B cell (primary cell): ENCODE data around the gene FBXO2. TPM values are rescaled to one million over a fixed set of nuclear protein-coding genes. Genes with fewer than 3 reads are reported as not detected.

Experiments
- ATAC-seq: fragments of 200-7000 bp; cut with Tn5 transposase; one replicate; pipeline ENCODE4 v1.10.0; 2021; ENCODE audit warnings: low read depth, mild to moderate bottlenecking, moderate number of reproducible peaks, moderate library complexity
- CTCF ChIA-PET: fragments of 350-600 bp; sonication (Branson Sonifier 250); formaldehyde crosslinking; loops from one replicate; lab custom pipeline; 2021; ENCODE audit warnings: antibody characterized with exemption, inconsistent platforms; lab: Charles Lee
- POLR2A ChIA-PET: fragments of 350-600 bp; sonication (Branson Sonifier 250); formaldehyde crosslinking; loops from one replicate; lab custom pipeline; 2021; ENCODE audit warnings: antibody characterized with exemption; lab: Charles Lee
- DNase-seq: peaks from one replicate; pipeline ENCODE4 v3.0.0; 2013
- H2AFZ ChIP-seq: 2 replicates; pipeline ENCODE4 v1.6.1; 2012; ENCODE audit warnings: mild to moderate bottlenecking, low read depth, low read length; ENCODE audit not compliant: insufficient read depth, poor library complexity, severe bottlenecking
- H3K27ac ChIP-seq, 2 donors: 1 replicate in 1 of 2; 2 replicates in 1 of 2; pipeline ENCODE4 v1.5.1; 2012 to 2013; ENCODE audit warnings: low read length in 2 of 2, mild to moderate bottlenecking in 2 of 2, moderate library complexity in 1 of 2
- H3K27me3 ChIP-seq, 4 experiments: fragments of 200-600 bp in 1 of 4; sonication (generic) in 1 of 4; replicated peaks in 1 of 4; 1 replicate in 2 of 4; 2 replicates in 2 of 4; pipeline versions ENCODE4 v1.6.1 to v1.7.0; 2013 to 2016; ENCODE audit warnings: low read length in 3 of 4, mild to moderate bottlenecking in 2 of 4, mixed read lengths in 1 of 4, moderate library complexity in 1 of 4; ENCODE audit not compliant: insufficient read depth in 4 of 4, control insufficient read depth in 3 of 4; ENCODE audit errors: control extremely low read depth in 1 of 4
- H3K36me3 ChIP-seq, 2 experiments: replicated peaks in 1 of 2; 1 replicate in 1 of 2; 2 replicates in 1 of 2; pipeline versions ENCODE4 v1.6.1 to v1.7.1; 2013; ENCODE audit warnings: low read length in 1 of 2; ENCODE audit not compliant: insufficient read depth in 2 of 2, control insufficient read depth in 1 of 2; ENCODE audit errors: control extremely low read depth in 1 of 2, extremely low read depth in 1 of 2
- H3K4me1 ChIP-seq, 2 donors: fragments of 200-600 bp in 1 of 2; sonication (generic) in 1 of 2; 1 replicate in 1 of 2; 2 replicates in 1 of 2; pipeline versions ENCODE4 v1.5.1 to v1.6.1; 2013 to 2017; ENCODE audit warnings: low read length in 2 of 2; ENCODE audit not compliant: control insufficient read depth in 2 of 2, insufficient read depth in 2 of 2
- H3K4me2 ChIP-seq: replicated peaks from 2 replicates; pipeline ENCODE3; 2012; ENCODE audit warnings: mild to moderate bottlenecking, low read depth, low read length; ENCODE audit not compliant: poor library complexity, severe bottlenecking
- H3K4me3 ChIP-seq, 5 experiments: fragments of 200-600 bp in 1 of 5; sonication (generic) in 1 of 5; 1 replicate in 3 of 5; 2 replicates in 2 of 5; pipeline versions ENCODE4 v1.5.1 to v1.7.0; 2011 to 2016; ENCODE audit warnings: low read length in 4 of 5, mild to moderate bottlenecking in 4 of 5, low read depth in 2 of 5, control low read depth in 1 of 5, moderate library complexity in 1 of 5; ENCODE audit not compliant: insufficient read depth in 1 of 5; ENCODE audit errors: control extremely low read depth in 1 of 5, extremely low read depth in 1 of 5
- H3K79me2 ChIP-seq: fragments of 200-600 bp; sonication (generic); one replicate; pipeline ENCODE4 v1.6.0; 2016; ENCODE audit warnings: low read length; ENCODE audit not compliant: control insufficient read depth, insufficient read depth
- H3K9ac ChIP-seq: fragments of 200-600 bp; sonication (generic); 2 replicates; pipeline ENCODE4 v1.6.1; 2017; ENCODE audit warnings: mild to moderate bottlenecking, low read length, moderate library complexity
- H3K9me3 ChIP-seq, 3 donors: one replicate each; pipeline versions ENCODE4 v1.6.1 to v1.7.1; 2013; ENCODE audit warnings: low read length in 2 of 3; ENCODE audit not compliant: control insufficient read depth in 2 of 3, insufficient read depth in 1 of 3; ENCODE audit errors: control extremely low read depth in 1 of 3
- H4K20me1 ChIP-seq: 2 replicates; pipeline ENCODE4 v1.6.0; 2012; ENCODE audit warnings: mild to moderate bottlenecking, low read length; ENCODE audit not compliant: insufficient read depth, control insufficient read depth, poor library complexity, severe bottlenecking
- H3K27ac Mint-ChIP-seq: one replicate; pipeline ENCODE4 v1.8.0; 2021; ENCODE audit warnings: mixed read lengths
- H3K27me3 Mint-ChIP-seq: one replicate; pipeline ENCODE4 v1.8.0; 2021; ENCODE audit warnings: mixed read lengths
- H3K4me1 Mint-ChIP-seq: one replicate; pipeline ENCODE4 v1.8.0; 2021; ENCODE audit warnings: mixed read lengths
- H3K4me3 Mint-ChIP-seq: one replicate; pipeline ENCODE4 v1.8.0; 2021; ENCODE audit warnings: mixed read lengths
- H3K9me3 Mint-ChIP-seq: one replicate; pipeline ENCODE4 v1.8.0; 2022; ENCODE audit warnings: mixed read lengths; ENCODE audit not compliant: insufficient read depth
- EZH2 ChIP-seq: IDR thresholded peaks from 2 replicates; pipeline ENCODE4 v1.6.1; 2012; ENCODE audit warnings: borderline replicate concordance, low read depth, mild to moderate bottlenecking, moderate library complexity, low read length; ENCODE audit not compliant: insufficient read depth, poor library complexity, severe bottlenecking
- WGBS: methylation state at CpG from one replicate; pipeline ENCODE4 v1.1.5; 2013; ENCODE audit warnings: missing lambda C conversion rate; ENCODE audit not compliant: insufficient coverage; 5-methylcytosine and 5-hydroxymethylcytosine counted together
- intact Hi-C: fragments of 100-400 bp; cut with micrococcal nuclease; formaldehyde crosslinking; loops from one replicate; pipeline ENCODE4 v1.10.0; 2022
- polyA plus RNA-seq: library from polyadenylated mRNA; depleted of rRNA; stranded (reverse); fragments of >200 nt; gene quantifications from 2 replicates; pipeline ENCODE4 v1.2.3, GENCODE V29; 2012
- total RNA-seq, 2 donors: library from RNA; stranded (reverse); fragments of 120-200 nt in 1 of 2; gene quantifications; 1 replicate in 1 of 2; 2 replicates in 1 of 2; pipeline versions ENCODE4 v1.2.3 to v1.2.4, GENCODE V29; 2013 to 2022
- TF ChIP-seq, protein P1 (sequence below): fragments of 200-600 bp; IDR thresholded peaks from one replicate; pipeline ENCODE4 v1.8.0; 2022; ENCODE audit warnings: antibody characterized with exemption, mild to moderate bottlenecking

The FBXO2 gene
- total and polyA plus RNA-seq, 2 donors (not counting 1 experiment from before 2014, with no cell fraction given): 9.6 TPM

DNA sequence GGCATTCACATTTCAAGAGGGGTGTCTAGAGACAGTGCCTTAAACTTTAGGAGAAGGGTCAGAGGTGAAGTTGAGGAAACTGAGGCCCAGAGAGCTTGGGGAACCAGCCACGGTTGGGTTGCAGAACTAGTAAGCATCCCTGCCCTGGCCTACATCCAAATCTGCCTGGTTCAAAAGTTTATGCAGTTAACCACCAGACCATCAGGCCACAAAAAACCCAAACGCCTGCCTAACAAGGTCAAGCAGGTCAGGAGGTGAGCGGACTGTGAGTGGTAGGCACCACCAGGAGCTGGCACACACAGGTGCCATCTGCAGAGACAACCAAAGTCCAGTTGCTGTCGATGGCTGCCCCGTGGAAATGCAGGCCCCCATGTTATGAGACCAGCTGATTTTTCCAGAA lies 51.2 kb downstream of the FBXO2 start:
- DNase-seq (no peak), ATAC-seq (no peak)
- CTCF ChIA-PET: no interaction called here
- Histone ChIP-seq H3K4me3 (no peak overlapping the region), H3K9ac (no peak overlapping the region), H3K9me3 (peaks cover 0 to 6% (median 0%) of the 10 kb centered on the region in 3 donors), H4K20me1 (no peaks in the 10 kb centered on the region), H3K79me2 (no peaks in the 10 kb centered on the region), H3K27ac (no peak overlapping the region), H3K4me1 (no peaks in the 10 kb centered on the region), H3K27me3 (peaks cover 0 to 9% (median 0%) of the 10 kb centered on the region in 4 experiments), H3K4me2 (no peak overlapping the region), H3K36me3 (no peaks in the 10 kb centered on the region), H2AFZ (no peak overlapping the region)
- TF ChIP-seq EZH2: no peak
- TF ChIP-seq, protein P1, sequence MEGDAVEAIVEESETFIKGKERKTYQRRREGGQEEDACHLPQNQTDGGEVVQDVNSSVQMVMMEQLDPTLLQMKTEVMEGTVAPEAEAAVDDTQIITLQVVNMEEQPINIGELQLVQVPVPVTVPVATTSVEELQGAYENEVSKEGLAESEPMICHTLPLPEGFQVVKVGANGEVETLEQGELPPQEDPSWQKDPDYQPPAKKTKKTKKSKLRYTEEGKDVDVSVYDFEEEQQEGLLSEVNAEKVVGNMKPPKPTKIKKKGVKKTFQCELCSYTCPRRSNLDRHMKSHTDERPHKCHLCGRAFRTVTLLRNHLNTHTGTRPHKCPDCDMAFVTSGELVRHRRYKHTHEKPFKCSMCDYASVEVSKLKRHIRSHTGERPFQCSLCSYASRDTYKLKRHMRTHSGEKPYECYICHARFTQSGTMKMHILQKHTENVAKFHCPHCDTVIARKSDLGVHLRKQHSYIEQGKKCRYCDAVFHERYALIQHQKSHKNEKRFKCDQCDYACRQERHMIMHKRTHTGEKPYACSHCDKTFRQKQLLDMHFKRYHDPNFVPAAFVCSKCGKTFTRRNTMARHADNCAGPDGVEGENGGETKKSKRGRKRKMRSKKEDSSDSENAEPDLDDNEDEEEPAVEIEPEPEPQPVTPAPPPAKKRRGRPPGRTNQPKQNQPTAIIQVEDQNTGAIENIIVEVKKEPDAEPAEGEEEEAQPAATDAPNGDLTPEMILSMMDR: no peak
- H3K4me3 Mint-ChIP-seq: no peak overlapping the region
- peaks cover 19% of the 10 kb centered on the region for H3K27me3 Mint-ChIP-seq
- POLR2A ChIA-PET: interaction anchor here (0.7 kb wide), 1 partner anchor 450 kb away, joined by 4 read pairs; no protein-coding TSS in a partner anchor
- WGBS: 80% methylated on average over 4 of the region's 5 CpGs
- H3K27ac Mint-ChIP-seq: no peak overlapping the region
- intact Hi-C loops: no loop called here
- no peaks in the 10 kb centered on the region for H3K4me1 Mint-ChIP-seq
- peaks cover 3% of the 10 kb centered on the region for H3K9me3 Mint-ChIP-seq

DNA sequence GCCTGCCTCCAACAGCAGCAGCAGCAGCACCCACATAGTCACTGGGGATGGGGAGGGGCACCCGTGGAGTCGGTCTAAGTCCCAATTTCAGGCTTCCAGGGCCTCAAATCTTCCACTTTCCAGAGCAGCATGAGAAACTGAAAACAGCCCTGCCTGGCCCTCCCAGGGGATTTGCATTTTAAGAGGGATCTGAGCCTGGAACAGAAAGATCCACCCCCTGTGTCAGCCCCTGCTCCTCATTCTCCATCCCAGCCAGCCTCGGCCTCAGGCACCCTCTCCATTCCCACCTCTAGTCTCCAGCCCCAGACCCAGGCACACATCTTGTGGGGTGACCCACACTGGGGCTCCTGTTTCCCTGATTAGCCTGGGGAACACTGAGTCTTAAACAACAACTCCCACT lies 51.8 kb downstream of the FBXO2 start:
- Mint-ChIP-seq H3K9me3 (peaks cover 3% of the 10 kb centered on the region), H3K4me1 (no peaks in the 10 kb centered on the region), H3K27ac (no peak overlapping the region), H3K27me3 (peaks cover 19% of the 10 kb centered on the region), H3K4me3 (no peak overlapping the region)
- Histone ChIP-seq H3K9me3 (peaks cover 0 to 6% (median 0%) of the 10 kb centered on the region in 3 donors), H3K4me2 (no peak overlapping the region), H3K27ac (no peak overlapping the region), H3K36me3 (no peaks in the 10 kb centered on the region), H3K27me3 (peaks cover 0 to 13% (median 0%) of the 10 kb centered on the region in 4 experiments), H3K4me1 (no peaks in the 10 kb centered on the region), H3K4me3 (no peak overlapping the region), H3K79me2 (no peaks in the 10 kb centered on the region), H3K9ac (no peak overlapping the region), H2AFZ (no peak overlapping the region), H4K20me1 (no peaks in the 10 kb centered on the region)
- WGBS: 66% methylated on average over 3 of the region's 3 CpGs
- no peak for TF ChIP-seq EZH2
- TF ChIP-seq, protein P1: no peak
- ATAC-seq (no peak), DNase-seq (no peak)
- POLR2A ChIA-PET: no interaction called here
- CTCF ChIA-PET: no interaction called here
- intact Hi-C loops: no loop called here
